Fibroblast of the aortic adventitia (primary cell): Measurements from ENCODE around the gene OXA1L. TPM values are rescaled to one million over a fixed set of nuclear protein-coding genes. Genes with fewer than 3 reads are reported as not detected.
"Not testable (repeated sequence)": the region's sequence is repeated elsewhere in the genome, so short reads cannot be mapped to it uniquely, and the experiment has no call there.

Experiments used
- DNase-seq: peaks from one replicate; pipeline ENCODE4 v3.0.0-alpha.2; 2010; ENCODE audit warnings: low read depth
- H3K4me3 ChIP-seq: 2 replicates; pipeline ENCODE4 v1.5.1; 2011; ENCODE audit warnings: low read depth, mild to moderate bottlenecking, control low read depth, low read length, moderate library complexity
- total RNA-seq: library from RNA; depleted of rRNA; stranded (reverse); fragments of >200 nt; gene quantifications from 2 replicates; pipeline ENCODE4 v1.2.3, GENCODE V29; 2012; ENCODE audit warnings: low replicate concordance
- TF ChIP-seq, protein P1 (sequence below): IDR thresholded peaks from 2 replicates; pipeline ENCODE4 v1.5.1; 2011; ENCODE audit warnings: mild to moderate bottlenecking, low read length, control low read depth, inconsistent platforms; ENCODE audit not compliant: insufficient read depth

The OXA1L gene
- total RNA-seq, 1 donor: 66.4 TPM

DNA sequence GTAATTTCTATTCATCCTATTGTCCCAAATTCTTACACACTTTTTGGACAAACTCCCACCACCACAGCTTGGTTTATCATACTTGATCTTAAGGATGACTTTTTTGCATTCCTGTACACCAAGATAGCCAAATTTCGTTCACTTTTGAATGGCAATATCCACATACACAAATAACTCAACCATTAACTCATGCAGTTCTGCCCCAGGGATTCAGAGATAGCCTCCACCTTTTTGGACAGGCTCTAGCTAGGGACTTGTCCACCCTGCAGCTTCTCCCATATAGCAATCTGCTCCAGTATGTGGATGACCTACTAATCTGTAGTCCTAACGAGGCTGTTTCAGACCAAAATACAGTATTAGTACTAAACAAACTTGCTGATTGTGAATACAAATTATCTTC is 32.7 kb upstream of the OXA1L start:
- no peak overlapping the region for H3K4me3 ChIP-seq
- peak; percentile 40 for DNase-seq
- TF ChIP-seq, protein P1, sequence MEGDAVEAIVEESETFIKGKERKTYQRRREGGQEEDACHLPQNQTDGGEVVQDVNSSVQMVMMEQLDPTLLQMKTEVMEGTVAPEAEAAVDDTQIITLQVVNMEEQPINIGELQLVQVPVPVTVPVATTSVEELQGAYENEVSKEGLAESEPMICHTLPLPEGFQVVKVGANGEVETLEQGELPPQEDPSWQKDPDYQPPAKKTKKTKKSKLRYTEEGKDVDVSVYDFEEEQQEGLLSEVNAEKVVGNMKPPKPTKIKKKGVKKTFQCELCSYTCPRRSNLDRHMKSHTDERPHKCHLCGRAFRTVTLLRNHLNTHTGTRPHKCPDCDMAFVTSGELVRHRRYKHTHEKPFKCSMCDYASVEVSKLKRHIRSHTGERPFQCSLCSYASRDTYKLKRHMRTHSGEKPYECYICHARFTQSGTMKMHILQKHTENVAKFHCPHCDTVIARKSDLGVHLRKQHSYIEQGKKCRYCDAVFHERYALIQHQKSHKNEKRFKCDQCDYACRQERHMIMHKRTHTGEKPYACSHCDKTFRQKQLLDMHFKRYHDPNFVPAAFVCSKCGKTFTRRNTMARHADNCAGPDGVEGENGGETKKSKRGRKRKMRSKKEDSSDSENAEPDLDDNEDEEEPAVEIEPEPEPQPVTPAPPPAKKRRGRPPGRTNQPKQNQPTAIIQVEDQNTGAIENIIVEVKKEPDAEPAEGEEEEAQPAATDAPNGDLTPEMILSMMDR: no peak

DNA sequence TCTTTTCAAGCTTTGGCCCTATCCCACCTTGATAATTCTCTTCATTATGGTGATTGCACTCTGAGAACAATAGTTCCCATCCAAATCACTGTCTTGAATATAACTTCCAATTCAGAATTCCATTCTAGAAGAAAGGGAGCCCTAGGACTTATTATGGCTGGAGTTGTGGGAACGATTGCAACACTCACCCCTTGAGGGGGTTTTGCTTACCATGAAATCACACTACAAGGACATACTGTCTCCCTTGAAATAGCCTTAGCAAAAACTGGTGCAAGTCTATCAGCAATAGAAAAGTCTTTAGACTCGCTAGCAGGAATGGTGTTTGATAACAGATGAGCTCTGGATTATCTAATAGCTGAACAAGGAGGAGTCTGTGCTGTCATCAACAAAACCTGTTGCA is 31.4 kb upstream of the OXA1L start:
- DNase-seq: no peak
- TF ChIP-seq, protein P1: no peak
- no peak overlapping the region for H3K4me3 ChIP-seq

DNA sequence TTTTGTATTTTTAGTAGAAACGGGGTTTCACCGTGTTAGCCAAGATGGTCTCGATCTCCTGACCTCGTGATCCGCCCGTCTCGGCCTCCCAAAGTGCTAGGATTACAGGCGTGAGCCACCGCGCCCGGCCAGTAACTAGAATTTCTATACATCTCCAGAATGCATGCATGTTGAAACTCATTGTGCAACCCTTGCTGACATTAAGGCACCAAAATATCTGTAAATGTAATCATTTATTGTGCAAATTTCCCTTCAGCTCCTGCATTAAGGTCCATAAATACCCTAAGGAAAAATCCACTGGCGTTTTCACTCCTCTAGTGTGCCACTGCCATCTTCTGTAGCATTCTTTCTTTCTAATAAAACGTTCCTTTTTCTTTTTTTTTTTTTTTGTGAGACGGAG is 30.1 kb upstream of the OXA1L start:
- not testable (repeated sequence) for H3K4me3 ChIP-seq, DNase-seq

DNA sequence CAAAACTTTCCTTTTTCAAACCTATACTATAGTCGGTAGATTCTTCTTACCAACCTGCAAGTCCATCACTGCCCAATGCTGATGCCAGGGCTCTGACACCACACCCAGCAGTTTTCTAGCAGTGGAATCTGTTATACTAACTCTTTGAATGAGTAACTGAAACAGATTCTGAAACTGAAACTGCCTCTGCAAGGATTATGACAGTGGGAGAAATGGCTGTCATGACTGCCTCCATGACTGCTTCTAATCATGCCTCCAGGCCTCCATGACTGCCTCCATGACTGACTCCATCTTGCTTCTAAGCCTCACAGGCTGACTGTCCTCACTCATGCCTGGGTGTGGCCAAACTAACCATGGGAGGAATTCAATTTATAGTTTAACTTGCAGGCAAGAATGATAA is 29.4 kb upstream of the OXA1L start:
- no peak overlapping the region for H3K4me3 ChIP-seq
- DNase-seq: no peak
- TF ChIP-seq, protein P1: no peak

DNA sequence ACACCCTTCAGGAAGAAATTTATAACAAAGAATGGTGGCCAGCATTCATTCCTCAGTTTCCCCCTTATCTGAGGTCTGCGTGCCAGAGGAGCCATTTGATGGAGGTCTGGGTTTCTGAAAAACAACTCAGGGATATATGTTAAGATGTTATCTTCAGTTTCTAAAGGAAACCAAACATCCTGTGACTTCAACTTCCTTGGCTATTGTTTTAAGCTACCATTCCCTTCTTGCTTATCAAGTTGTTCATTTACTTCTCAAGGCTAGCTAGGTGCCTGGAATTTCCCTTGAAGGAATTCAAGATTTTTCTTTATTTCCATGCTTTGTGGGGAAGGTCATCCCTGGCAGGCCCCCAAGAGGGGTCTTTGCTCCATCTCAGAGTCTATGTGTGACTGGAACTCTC is 27.1 kb upstream of the OXA1L start:
- peak; percentile 35 for DNase-seq
- TF ChIP-seq, protein P1: no peak

DNA sequence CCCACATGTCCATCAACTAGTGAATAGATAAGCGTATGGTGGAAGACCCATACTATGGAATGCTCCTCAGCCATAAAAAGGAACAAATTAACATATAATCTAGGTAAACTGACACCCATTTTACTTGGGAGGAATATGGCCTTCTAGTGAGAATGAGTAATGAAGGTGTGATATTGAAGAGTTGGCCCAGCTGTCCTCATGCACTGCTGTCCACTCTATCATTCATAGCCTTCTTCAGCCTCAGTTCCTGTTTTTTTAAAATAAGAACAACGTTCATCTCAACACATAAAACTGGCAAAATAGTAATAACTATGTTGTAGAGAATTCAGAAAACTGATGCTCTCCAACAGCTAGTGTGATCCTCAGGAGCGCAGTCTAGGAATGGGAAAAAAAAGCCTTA is 26.5 kb upstream of the OXA1L start:
- DNase-seq: no peak
- no peak overlapping the region for H3K4me3 ChIP-seq
- TF ChIP-seq, protein P1: no peak

More for the DNA sequence above, 27.1 kb upstream of the OXA1L start:
- H3K4me3 ChIP-seq: no peak overlapping the region

DNA sequence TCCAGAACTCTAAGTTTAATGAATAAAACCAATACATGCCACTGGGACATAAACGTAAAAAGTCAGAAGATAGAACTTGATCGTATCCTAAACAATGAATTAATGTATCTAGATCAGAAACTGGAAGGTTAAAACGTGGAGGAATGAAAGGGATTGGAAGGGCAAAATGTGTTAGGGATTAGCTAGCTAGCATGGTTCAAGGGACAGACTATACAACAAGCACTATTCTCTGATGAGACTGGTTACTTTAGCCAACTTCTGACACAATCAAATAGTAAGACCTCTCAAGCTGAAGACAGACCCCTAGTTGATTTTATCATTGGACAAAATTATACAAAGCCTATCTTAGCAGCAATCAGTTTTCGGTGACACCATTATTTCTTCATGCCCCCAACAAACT is 18.7 kb upstream of the OXA1L start:
- TF ChIP-seq, protein P1: no peak
- no peak overlapping the region for H3K4me3 ChIP-seq
- DNase-seq: no peak

DNA sequence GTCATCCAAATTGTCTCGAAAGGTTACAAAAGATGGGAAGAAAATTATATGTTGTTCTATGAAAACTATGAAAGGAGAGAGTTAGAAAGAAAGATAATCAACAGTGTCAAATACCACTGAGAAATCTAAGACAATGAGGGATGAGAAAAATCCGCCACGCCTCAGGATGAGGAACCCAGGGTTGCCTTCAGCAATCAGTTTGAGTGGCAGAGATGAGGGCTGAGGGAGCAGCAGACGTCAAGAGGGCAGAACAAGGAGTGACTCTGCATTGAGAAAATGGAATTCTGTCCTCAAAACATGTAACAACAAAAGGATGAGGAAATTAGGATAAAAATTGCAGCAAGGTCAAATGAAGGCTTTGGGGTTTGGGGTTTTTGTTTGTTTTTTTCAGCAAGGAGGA is 18.3 kb upstream of the OXA1L start:
- DNase-seq: no peak
- TF ChIP-seq, protein P1: no peak
- H3K4me3 ChIP-seq: no peak overlapping the region
